NCI-H748 treated with DMSO at 0.1 percent for 48 hours (cell line): ENCODE results near the gene FAM228B.
"Not testable (repeated sequence)": the region's sequence is repeated elsewhere in the genome, so short reads cannot be mapped to it uniquely, and the experiment has no call there.

ENCODE experiments used
- DNase-seq: peaks from one replicate; lab custom pipeline; 2025; lab: John Stamatoyannopoulos, UW

Gene FAM228B

GRCh38 chr2:24159708-24160107, 36.4 kb downstream of the FAM228B start:
- no peak for DNase-seq

- DNase-seq, result no peak
Measured at GRCh38 chr2:24160761-24161160, 37.5 kb downstream of the FAM228B start.

- DNase-seq, result no peak
Measured at GRCh38 chr2:24162494-24162893, 39.2 kb downstream of the FAM228B start.

GRCh38 chr2:24163186-24163585, 39.9 kb downstream of the FAM228B start:
- DNase-seq, result no peak

GRCh38 chr2:24163601-24164000, 40.3 kb downstream of the FAM228B start:
- DNase-seq, result no peak

- no peak for DNase-seq
Measured at GRCh38 chr2:24164416-24164973, 41.2 kb downstream of the FAM228B start.

GRCh38 chr2:24169023-24169422, 45.8 kb downstream of the FAM228B start:
- DNase-seq, result no peak

- DNase-seq, result no peak
Measured at GRCh38 chr2:24174851-24175277, 51.6 kb downstream of the FAM228B start, which contains the start of gene FAM228A. Gene FAM228A, plus strand, starts transcription at chr2:24175053. Its CDS starts 428 bp downstream, at chr2:24175481.

- DNase-seq, result no peak
Measured at GRCh38 chr2:24175631-24176187, 52.4 kb downstream of the FAM228B start.

GRCh38 chr2:24176326-24176725, 53.1 kb downstream of the FAM228B start:
- no peak for DNase-seq

- DNase-seq, result no peak
Measured at GRCh38 chr2:24179683-24180082, 56.4 kb downstream of the FAM228B start.

- DNase-seq, result no peak
Measured at GRCh38 chr2:24181849-24182248, 58.6 kb downstream of the FAM228B start.

GRCh38 chr2:24182507-24182906, 59.2 kb downstream of the FAM228B start:
- no peak for DNase-seq

GRCh38 chr2:24183366-24184069, 60.2 kb downstream of the FAM228B start:
- DNase-seq, result no peak

- DNase-seq, result no peak
Measured at GRCh38 chr2:24189551-24189950, 66.3 kb downstream of the FAM228B start.

GRCh38 chr2:24190503-24190902, 67.2 kb downstream of the FAM228B start:
- DNase-seq, result no peak

- no peak for DNase-seq
Measured at GRCh38 chr2:24191156-24191555, 67.9 kb downstream of the FAM228B start.

GRCh38 chr2:24191848-24192247, 68.6 kb downstream of the FAM228B start:
- no peak for DNase-seq

- not testable (repeated sequence) for DNase-seq
Measured at GRCh38 chr2:24197213-24197612, 73.9 kb downstream of the FAM228B start.

GRCh38 chr2:24199968-24200590, 76.8 kb downstream of the FAM228B start:
- no peak for DNase-seq

- no peak for DNase-seq
Measured at GRCh38 chr2:24200799-24201198, 77.5 kb downstream of the FAM228B start.

GRCh38 chr2:24203029-24203786, 79.9 kb downstream of the FAM228B start:
- no peak for DNase-seq
